HL-60 (cell line): ENCODE results near the gene CALN1.

Source experiments
- CTCF ChIP-seq: IDR thresholded peaks from one replicate; pipeline ENCODE4 v1.5.1; 2011; ENCODE audit warnings: low read length, control low read depth, inconsistent platforms; ENCODE audit not compliant: insufficient read depth
- GABPA ChIP-seq: IDR thresholded peaks from 2 replicates; pipeline ENCODE4 v1.6.1; 2012; ENCODE audit warnings: low read depth
- POLR2AphosphoS5 ChIP-seq: IDR thresholded peaks from 2 replicates; pipeline ENCODE4 v1.6.1; 2012; ENCODE audit warnings: low read depth
- REST ChIP-seq: IDR thresholded peaks from 2 replicates; pipeline ENCODE4 v1.6.1; 2012; ENCODE audit warnings: low read depth; ENCODE audit not compliant: insufficient replicate concordance
- SPI1 ChIP-seq: IDR thresholded peaks from 2 replicates; pipeline ENCODE4 v1.6.1; 2012; ENCODE audit warnings: low read depth, mild to moderate bottlenecking, borderline replicate concordance

DNA sequence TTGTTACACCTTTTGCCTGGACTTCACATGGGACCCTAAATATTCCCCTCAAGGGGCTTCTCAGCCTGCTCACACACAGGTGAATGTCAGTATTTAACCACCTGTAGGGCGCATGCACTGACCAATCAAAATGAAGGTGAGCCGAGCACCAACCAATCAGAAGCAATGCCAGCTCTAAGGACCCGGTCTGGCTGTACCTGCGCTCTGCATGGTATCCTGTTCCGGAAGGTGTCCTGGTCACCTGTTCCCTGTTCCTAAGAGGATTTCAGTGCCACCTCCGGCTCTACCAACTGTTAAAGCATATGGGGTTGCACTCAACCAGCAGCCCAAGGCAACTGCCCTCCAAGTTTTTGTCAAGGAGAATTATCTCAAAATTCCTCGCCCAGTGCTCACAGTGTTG, 18.4 kb upstream of the CALN1 start:
- TF ChIP-seq GABPA, result no peak
- no peak for TF ChIP-seq REST
- no peak for TF ChIP-seq CTCF
- no peak for TF ChIP-seq POLR2AphosphoS5
- TF ChIP-seq SPI1, result no peak
